Measurements from ENCODE around the gene MPHOSPH6. TPM values are rescaled to one million over a fixed set of nuclear protein-coding genes. Genes with fewer than 3 reads are reported as not detected.

The MPHOSPH6 gene
- total and polyA plus RNA-seq, 2 of the 13 experiments (the other 11 are each of a cell fraction or from before 2014, with no cell fraction given): 28.4 to 76.4 TPM

GRCh38 chr16:82124651-82125050, 45.4 kb downstream of the MPHOSPH6 start (continued):
- TF ChIP-seq MZF1 (CRISPR knock-in tag; IDR thresholded peaks at IDR 0.05; ENCODE audit: borderline replicate concordance) (no peak), ZNF543 (CRISPR knock-in tag; IDR thresholded peaks at IDR 0.05) (no peak)

GRCh38 chr16:82119405-82119804, 50.6 kb downstream of the MPHOSPH6 start:
- ChIA-PET POLR2A (no interaction called here), CTCF (ENCODE audit: low intra/inter-chr PET ratio, low total read pairs) (no interaction called here)
- Histone ChIP-seq H3K4me2 (ENCODE audit: low read depth, low read length) (no peak overlapping the region), H3K4me3 (replicated peaks in 1 of 3; ENCODE audit: insufficient read depth in 1 of 3, low read depth in 2 of 3, low read length in 3 of 3) (no peak overlapping the region), H3K27me3 (ENCODE audit: control insufficient read depth in 1 of 2, insufficient read depth in 2 of 2, low read length in 2 of 2) (no peaks in the 10 kb centered on the region), H3K36me3 (replicated peaks in 1 of 2; ENCODE audit: control insufficient read depth in 1 of 2, insufficient read depth in 2 of 2, low read length in 2 of 2) (no peaks in the 10 kb centered on the region), H3K27ac (ENCODE audit: extremely low read length, insufficient read depth, low read length) (no peak overlapping the region), H2AFZ (ENCODE audit: low read length) (no peak overlapping the region), H3K9me3 (ENCODE audit: low read length) (no peaks in the 10 kb centered on the region), H3K4me1 (ENCODE audit: insufficient read depth, low read length) (no peaks in the 10 kb centered on the region), H4K20me1 (ENCODE audit: insufficient read depth, low read length) (no peaks in the 10 kb centered on the region), H3K9ac (ENCODE audit: insufficient read depth, low read depth, low read length) (no peak overlapping the region), H3K79me2 (ENCODE audit: insufficient read depth, low read length) (no peaks in the 10 kb centered on the region)
- TF ChIP-seq, protein P1, sequence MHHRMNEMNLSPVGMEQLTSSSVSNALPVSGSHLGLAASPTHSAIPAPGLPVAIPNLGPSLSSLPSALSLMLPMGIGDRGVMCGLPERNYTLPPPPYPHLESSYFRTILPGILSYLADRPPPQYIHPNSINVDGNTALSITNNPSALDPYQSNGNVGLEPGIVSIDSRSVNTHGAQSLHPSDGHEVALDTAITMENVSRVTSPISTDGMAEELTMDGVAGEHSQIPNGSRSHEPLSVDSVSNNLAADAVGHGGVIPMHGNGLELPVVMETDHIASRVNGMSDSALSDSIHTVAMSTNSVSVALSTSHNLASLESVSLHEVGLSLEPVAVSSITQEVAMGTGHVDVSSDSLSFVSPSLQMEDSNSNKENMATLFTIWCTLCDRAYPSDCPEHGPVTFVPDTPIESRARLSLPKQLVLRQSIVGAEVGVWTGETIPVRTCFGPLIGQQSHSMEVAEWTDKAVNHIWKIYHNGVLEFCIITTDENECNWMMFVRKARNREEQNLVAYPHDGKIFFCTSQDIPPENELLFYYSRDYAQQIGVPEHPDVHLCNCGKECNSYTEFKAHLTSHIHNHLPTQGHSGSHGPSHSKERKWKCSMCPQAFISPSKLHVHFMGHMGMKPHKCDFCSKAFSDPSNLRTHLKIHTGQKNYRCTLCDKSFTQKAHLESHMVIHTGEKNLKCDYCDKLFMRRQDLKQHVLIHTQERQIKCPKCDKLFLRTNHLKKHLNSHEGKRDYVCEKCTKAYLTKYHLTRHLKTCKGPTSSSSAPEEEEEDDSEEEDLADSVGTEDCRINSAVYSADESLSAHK (CRISPR knock-in tag; IDR thresholded peaks at IDR 0.05; ENCODE audit: borderline replicate concordance): no peak
- no peak for TF ChIP-seq CHCHD3 (CRISPR knock-in tag; IDR thresholded peaks at IDR 0.05)
- no peak for TF ChIP-seq ZNF3 (CRISPR knock-in tag; IDR thresholded peaks at IDR 0.05)
- TF ChIP-seq ZNF607 (CRISPR knock-in tag; IDR thresholded peaks at IDR 0.05; ENCODE audit: borderline replicate concordance): no peak
- intact Hi-C loops (cut with micrococcal nuclease; ENCODE audit: unreplicated experiment) (no loop called here), in situ Hi-C loops (cut with HindIII; ENCODE audit: extremely low pct_ligation_motif_present, low pct_unique_long_range_greater_than_20kb) (no loop called here)
- WGBS (ENCODE audit: low lambda C conversion rate): 95% methylated on average over 3 of the region's 4 CpGs
- DNase-seq (ENCODE audit: low spot score) (no peak), FAIRE-seq (no peak), ATAC-seq (no peak)
- no TSS peak for BruUV-seq (replicated peaks)

All from HepG2 (cell line).